GM12878 (cell line): ENCODE data around the gene ETS1. TPM values are rescaled to one million over a fixed set of nuclear protein-coding genes. Genes with fewer than 3 reads are reported as not detected.

Experiments
- ATAC-seq: fragments of 200-7000 bp; cut with Tn5 transposase; 3 replicates; pipeline ENCODE4 v1.9.1; 2020; ENCODE audit warnings: mild to moderate bottlenecking, moderate library complexity
- BruUV-seq: library from RNA; stranded (reverse); fragments of 400-500 nt; replicated peaks from 2 replicates; lab custom pipeline; 2021; lab: Mats Ljungman, UMichigan
- CTCF ChIA-PET: fragments of 300-600 bp; sonication (Branson Sonifier 250); formaldehyde crosslinking; extraction: SDS; loops from one replicate; lab custom pipeline; 2021; ENCODE audit warnings: inconsistent platforms; lab: Yijun Ruan, JAX
- POLR2A ChIA-PET: fragments of 350-600 bp; formaldehyde crosslinking; extraction: SDS; loops from one replicate; lab custom pipeline; 2021; ENCODE audit warnings: inconsistent platforms; lab: Charles Lee
- RAD21 ChIA-PET: fragments of 300-600 bp; sonication (Branson Sonifier 250); formaldehyde crosslinking; loops from one replicate; lab custom pipeline; 2023; ENCODE audit warnings: antibody characterized with exemption; ENCODE audit not compliant: unreplicated experiment; lab: Charles Lee
- SMC1A ChIA-PET: fragments of 300-600 bp; sonication (Branson Sonifier 250); formaldehyde crosslinking; loops from one replicate; lab custom pipeline; 2023; ENCODE audit not compliant: unreplicated experiment, uncharacterized antibody; lab: Charles Lee
- DNase-seq: peaks from one replicate; pipeline ENCODE4 v3.0.0-alpha.2; 2011; ENCODE audit warnings: low read depth, low spot score
- FAIRE-seq: peaks from 3 replicates; lab custom pipeline; 2011; peaks lifted over from hg19 to GRCh38; lab: Jason Lieb, UNC
- H2AFZ ChIP-seq: 2 replicates; pipeline ENCODE4 v1.6.0; 2011; ENCODE audit warnings: low read depth, low read length, control low read depth; ENCODE audit not compliant: control insufficient read depth
- H3K27ac ChIP-seq: 2 replicates; pipeline ENCODE4 v1.5.1; 2011; ENCODE audit warnings: control low read depth; ENCODE audit not compliant: control insufficient read depth, insufficient read depth
- H3K27me3 ChIP-seq, 2 experiments: replicated peaks in 1 of 2; 2 replicates each; pipeline versions ENCODE4 v1.6.0 to v1.6.1; 2011; ENCODE audit warnings: low read length in 1 of 2; ENCODE audit not compliant: control insufficient read depth in 2 of 2, insufficient read depth in 2 of 2
- H3K36me3 ChIP-seq, 2 experiments: 2 replicates each; pipeline ENCODE4 v1.5.1; 2011; ENCODE audit warnings: low read length in 1 of 2; ENCODE audit not compliant: control insufficient read depth in 2 of 2, insufficient read depth in 2 of 2
- H3K4me1 ChIP-seq: 2 replicates; pipeline ENCODE4 v1.6.1; 2011; ENCODE audit warnings: mild to moderate bottlenecking, low read length, moderate library complexity, mixed read lengths; ENCODE audit not compliant: control insufficient read depth, insufficient read depth
- H3K4me2 ChIP-seq: 2 replicates; pipeline ENCODE4 v1.6.0; 2011; ENCODE audit warnings: control low read depth; ENCODE audit not compliant: control insufficient read depth, insufficient read depth
- H3K4me3 ChIP-seq: fragments of 200-600 bp; sonication (generic); 2 replicates; pipeline ENCODE4 v1.5.1; 2016
- H3K79me2 ChIP-seq: 2 replicates; pipeline ENCODE4 v1.6.0; 2011; ENCODE audit warnings: low read length; ENCODE audit not compliant: control insufficient read depth, insufficient read depth
- H3K9ac ChIP-seq: 2 replicates; pipeline ENCODE4 v1.8.0; 2011; ENCODE audit warnings: low read length, control low read depth, mixed read lengths; ENCODE audit not compliant: control insufficient read depth, insufficient read depth
- H3K9me3 ChIP-seq: replicated peaks from 3 replicates; pipeline ENCODE4 v1.5.1; 2011; ENCODE audit warnings: mild to moderate bottlenecking, low read length; ENCODE audit not compliant: control insufficient read depth, insufficient read depth
- H4K20me1 ChIP-seq: 2 replicates; pipeline ENCODE4 v1.6.0; 2011; ENCODE audit not compliant: control insufficient read depth, insufficient read depth
- BACH1 ChIP-seq: fragments of 450-650 bp; IDR thresholded peaks from 2 replicates; pipeline ENCODE4 v1.6.1; 2017; ENCODE audit warnings: mild to moderate bottlenecking, borderline replicate concordance
- HCFC1 ChIP-seq: fragments of 150-350 bp; IDR thresholded peaks from 2 replicates; pipeline ENCODE4 v1.6.1; 2014; ENCODE audit warnings: low read length
- HDAC6 ChIP-seq: fragments of 200-600 bp; sonication (generic); IDR thresholded peaks from one replicate; pipeline ENCODE4 v1.8.0; 2017; ENCODE audit warnings: antibody characterized with exemption; ENCODE audit not compliant: unreplicated experiment
- IKZF1 ChIP-seq: fragments of 450-650 bp; conservative IDR thresholded peaks from 2 replicates; pipeline ENCODE4 v1.6.1; 2017; ENCODE audit warnings: antibody characterized with exemption, mild to moderate bottlenecking
- JUND ChIP-seq: IDR thresholded peaks from 2 replicates; pipeline ENCODE4 v1.6.1; 2012; ENCODE audit warnings: low read depth, mild to moderate bottlenecking, low read length, improper control_type of control experiment, moderate library complexity
- POLR2AphosphoS5 ChIP-seq: IDR thresholded peaks from 2 replicates; pipeline ENCODE4 v1.6.1; 2011; ENCODE audit warnings: mild to moderate bottlenecking, low read length, inconsistent platforms
- RCOR1 ChIP-seq: conservative IDR thresholded peaks from 2 replicates; pipeline ENCODE4 v1.6.1; 2012; ENCODE audit warnings: low read depth, low read length, improper control_type of control experiment
- RELA ChIP-seq: fragments of 450-650 bp; IDR thresholded peaks from 2 replicates; pipeline ENCODE4 v1.8.0; 2014; ENCODE audit warnings: borderline replicate concordance; ENCODE audit not compliant: partially characterized antibody
- SPI1 ChIP-seq: IDR thresholded peaks from 2 replicates; pipeline ENCODE4 v1.6.1; 2011; ENCODE audit warnings: low read depth, mild to moderate bottlenecking, low read length, moderate library complexity, borderline replicate concordance; ENCODE audit not compliant: insufficient read depth
- STAT3 ChIP-seq: IDR thresholded peaks from 2 replicates; pipeline ENCODE4 v1.6.1; 2011; ENCODE audit warnings: low read depth, low read length, improper control_type of control experiment
- ZNF217 ChIP-seq: fragments of 450-650 bp; IDR thresholded peaks from 2 replicates; pipeline ENCODE4 v1.6.1; 2017; ENCODE audit warnings: antibody characterized with exemption, mild to moderate bottlenecking
- ZNF687 ChIP-seq: fragments of 450-650 bp; IDR thresholded peaks from 2 replicates; pipeline ENCODE4 v1.6.1; 2017; ENCODE audit warnings: mild to moderate bottlenecking, moderate library complexity
- WGBS: methylation state at CpG from one replicate; pipeline ENCODE4 v1.1.6; 2016; ENCODE audit warnings: low lambda C conversion rate; ENCODE audit not compliant: insufficient replicate concordance, insufficient coverage; ENCODE audit errors: missing lambda C conversion rate; 5-methylcytosine and 5-hydroxymethylcytosine counted together
- in situ Hi-C: fragments of 300-500 bp; cut with MboI; formaldehyde crosslinking; loops from 9 replicates; pipeline ENCODE4 v1.14.3; 2018; ENCODE audit warnings: mixed read lengths
- intact Hi-C: fragments of 100-400 bp; cut with micrococcal nuclease; formaldehyde crosslinking; loops from one replicate; pipeline ENCODE4 v1.14.2; 2022; ENCODE audit not compliant: unreplicated experiment
- polyA plus RNA-seq, 11 experiments: library from polyadenylated mRNA; depleted of rRNA in 4 of 11; unstranded in 6 of 11; stranded (reverse) in 5 of 11; fragments of >200 nt; fragmentation: Nextera tagmentation in 4 of 11; fragmentation: Illumina TruSeq in 1 of 11; extraction: Ambion mirVana in 4 of 11; extraction: Trizol in 1 of 11; gene quantifications; 1 replicate in 1 of 11; 2 replicates in 10 of 11; pipeline versions ENCODE4 v1.2.1 to v1.2.3, GENCODE V29; 2011 to 2016; ENCODE audit warnings: inconsistent platforms in 2 of 11, missing spikeins in 2 of 11, low read depth in 1 of 11
- total RNA-seq, 4 experiments: library from RNA; depleted of rRNA in 3 of 4; stranded (reverse); fragments of >200 nt in 3 of 4; fragmentation: Illumina TruSeq in 1 of 4; extraction: Trizol in 1 of 4; gene quantifications; 2 replicates each; pipeline versions ENCODE4 v1.2.1 to v1.2.3, GENCODE V29; 2013 to 2021

The ETS1 gene
- total and polyA plus RNA-seq, 10 of the 15 experiments (the other 5 are each of a cell fraction or from before 2014, with no cell fraction given): 12.5 to 112 (median 55.5) TPM

- TF ChIP-seq BACH1 (no peak), SPI1 (peak; percentile 63; the same call in 1 of the 2 replicates), HCFC1 (no peak), RCOR1 (no peak)
- H3K9ac ChIP-seq: peak overlapping the region; percentile 63
- intact Hi-C loops: loop anchor here (1.0 kb wide), 1 partner anchor 14 kb away; no protein-coding TSS in a partner anchor
- no peaks in the 10 kb centered on the region for H3K27me3 ChIP-seq
- CTCF ChIA-PET: interaction anchor here (0.6 to 3.2 kb wide), 9 partner anchors 8 to 218 kb away, joined by 3 to 18 read pairs (median 4); no protein-coding TSS in a partner anchor
- in situ Hi-C loops: no loop called here
- H4K20me1 ChIP-seq: no peaks in the 10 kb centered on the region
- H3K9me3 ChIP-seq: no peaks in the 10 kb centered on the region
- H3K79me2 ChIP-seq: peaks cover 100% of the 10 kb centered on the region
- peak; percentile 2 for ATAC-seq
- no TSS peak for BruUV-seq
- H3K4me2 ChIP-seq: peak overlapping the region; percentile 89
- SMC1A ChIA-PET: interaction anchor here (0.6 to 3.9 kb wide), 14 partner anchors 8 to 249 kb away, joined by 3 to 42 read pairs (median 6); no protein-coding TSS in a partner anchor
- H2AFZ ChIP-seq: no peak overlapping the region
- H3K36me3 ChIP-seq: peaks cover 0 to 4% of the 10 kb centered on the region in 2 experiments; a peak in 2 of 4 replicates
- H3K27ac ChIP-seq: peak overlapping the region; percentile 88
- no peak for FAIRE-seq
- WGBS: 16% methylated on average over 3 of the region's 3 CpGs
- POLR2A ChIA-PET: interaction anchor here (0.7 to 4.0 kb wide), 7 partner anchors 11 to 126 kb away, joined by 3 to 16 read pairs (median 3); no protein-coding TSS in a partner anchor
- H3K4me1 ChIP-seq: peaks cover 72% of the 10 kb centered on the region
- DNase-seq: no peak
- H3K4me3 ChIP-seq: peak overlapping the region; percentile 47
- RAD21 ChIA-PET: interaction anchor here (0.8 to 3.2 kb wide), 10 partner anchors 8 to 133 kb away, joined by 3 to 32 read pairs (median 4); no protein-coding TSS in a partner anchor
Measured at GRCh38 chr11:128497776-128498095, 89.6 kb downstream of the ETS1 start.

DNA sequence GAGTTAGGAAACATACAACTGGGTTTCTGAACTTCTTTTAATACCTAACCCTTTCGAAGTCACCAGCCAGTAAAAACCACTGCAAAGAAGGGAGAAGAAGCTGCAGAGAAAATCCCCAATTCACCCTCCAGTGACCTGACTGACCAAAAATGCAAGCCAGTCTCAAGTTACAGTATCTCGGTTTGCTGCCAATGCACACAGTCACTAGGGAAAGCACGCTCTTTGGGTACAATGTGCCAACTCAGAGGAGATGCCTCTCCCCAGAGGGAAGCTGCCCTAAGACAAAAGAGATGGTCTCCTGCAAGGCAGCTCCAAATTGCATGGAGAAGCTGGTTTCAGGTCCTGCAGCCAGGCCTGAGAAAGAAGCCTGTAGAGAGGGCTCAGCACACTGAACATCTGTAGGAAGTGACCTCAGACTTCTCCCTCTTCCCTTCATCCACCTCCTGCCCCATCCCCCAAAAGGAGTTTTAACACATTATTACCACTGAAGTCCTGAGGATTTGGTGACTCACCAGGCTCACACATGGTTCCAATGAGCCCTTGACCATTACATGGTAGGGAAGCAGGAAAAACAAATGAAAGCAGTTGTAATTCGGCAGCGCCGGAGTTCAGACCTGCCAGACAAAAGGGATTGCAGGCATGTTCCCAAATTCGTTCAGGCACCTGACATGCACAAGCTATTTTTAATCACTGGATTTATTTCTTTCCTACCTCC, 90.1 kb downstream of the ETS1 start:
- H3K27me3 ChIP-seq: no peaks in the 10 kb centered on the region
- H3K4me2 ChIP-seq: peak overlapping the region; percentile 89
- TF ChIP-seq ZNF217: no peak
- no peak for TF ChIP-seq RELA
- peak; percentile 72 for TF ChIP-seq IKZF1
- TF ChIP-seq JUND: no peak
- no peak for TF ChIP-seq STAT3
- TF ChIP-seq POLR2AphosphoS5: no peak; the same call in 1 of the 2 replicates
- TF ChIP-seq HDAC6: no peak
- TF ChIP-seq ZNF687: peak; percentile 30; the same call in 1 of the 2 replicates

More for the DNA sequence above, 90.1 kb downstream of the ETS1 start:
- POLR2A ChIA-PET: interaction anchor here (0.7 to 4.0 kb wide), 9 partner anchors 10 to 257 kb away, joined by 3 to 16 read pairs (median 3); no protein-coding TSS in a partner anchor
- DNase-seq (peak; percentile 87), ATAC-seq (peak; percentile 90), FAIRE-seq (peak; percentile 91)
- intact Hi-C loops (loop anchor here (1.0 kb wide), 1 partner anchor 14 kb away; no protein-coding TSS in a partner anchor), in situ Hi-C loops (no loop called here)
- WGBS: 33% methylated on average over 7 of the region's 7 CpGs
- peaks cover 2 to 4% of the 10 kb centered on the region in 2 experiments; a peak in 3 of 4 replicates for H3K36me3 ChIP-seq
- H3K9me3 ChIP-seq: no peaks in the 10 kb centered on the region
- H2AFZ ChIP-seq: no peak overlapping the region
- peak overlapping the region; percentile 63 for H3K9ac ChIP-seq
- no peaks in the 10 kb centered on the region for H4K20me1 ChIP-seq
- H3K4me3 ChIP-seq: peak overlapping the region; percentile 47
- CTCF ChIA-PET: interaction anchor here (0.6 to 3.2 kb wide), 9 partner anchors 8 to 217 kb away, joined by 3 to 18 read pairs (median 4); no protein-coding TSS in a partner anchor
- RAD21 ChIA-PET: interaction anchor here (0.8 to 3.2 kb wide), 13 partner anchors 9 to 207 kb away, joined by 3 to 32 read pairs (median 4); no protein-coding TSS in a partner anchor
- H3K79me2 ChIP-seq: peaks cover 100% of the 10 kb centered on the region
- BruUV-seq: no TSS peak
- SMC1A ChIA-PET: interaction anchor here (0.6 to 3.9 kb wide), 17 partner anchors 9 to 249 kb away, joined by 3 to 42 read pairs (median 5); no protein-coding TSS in a partner anchor
- peak overlapping the region; percentile 88 for H3K27ac ChIP-seq
- H3K4me1 ChIP-seq: peaks cover 72% of the 10 kb centered on the region
